ACC112 (cell line): Measurements from ENCODE around the gene MAN2B2.

Experiments used
- H2AFZ ChIP-seq: fragments of 200-600 bp; sonication (generic); one replicate; pipeline ENCODE4 v1.6.0; 2017; ENCODE audit warnings: antibody characterized with exemption, low read length; ENCODE audit not compliant: unreplicated experiment
- H3K27ac ChIP-seq: fragments of 200-600 bp; sonication (generic); 2 replicates; pipeline ENCODE4 v1.5.1; 2014; ENCODE audit warnings: low read depth, mild to moderate bottlenecking, antibody characterized with exemption, low read length, moderate library complexity
- H3K27me3 ChIP-seq: fragments of 200-600 bp; sonication (generic); 2 replicates; pipeline ENCODE4 v1.6.1; 2014; ENCODE audit warnings: mild to moderate bottlenecking, antibody characterized with exemption, low read length, moderate library complexity, mixed read lengths; ENCODE audit not compliant: insufficient read depth
- H3K36me3 ChIP-seq: fragments of 200-600 bp; sonication (generic); 2 replicates; pipeline ENCODE4 v1.6.1; 2016; ENCODE audit warnings: mild to moderate bottlenecking, antibody characterized with exemption, low read length, moderate library complexity, mixed read lengths; ENCODE audit not compliant: insufficient read depth
- H3K4me1 ChIP-seq: fragments of 200-600 bp; sonication (generic); one replicate; pipeline ENCODE4 v1.6.1; 2016; ENCODE audit warnings: low read length, mixed read lengths; ENCODE audit not compliant: insufficient read depth, unreplicated experiment, control insufficient read depth
- H3K4me3 ChIP-seq: fragments of 200-600 bp; sonication (generic); 2 replicates; pipeline ENCODE4 v1.5.1; 2014; ENCODE audit warnings: mild to moderate bottlenecking, low read depth, low read length
- H3K79me2 ChIP-seq: fragments of 200-600 bp; sonication (generic); one replicate; pipeline ENCODE4 v1.6.0; 2016; ENCODE audit warnings: low read length; ENCODE audit not compliant: control insufficient read depth, unreplicated experiment, insufficient read depth

The MAN2B2 gene

DNA sequence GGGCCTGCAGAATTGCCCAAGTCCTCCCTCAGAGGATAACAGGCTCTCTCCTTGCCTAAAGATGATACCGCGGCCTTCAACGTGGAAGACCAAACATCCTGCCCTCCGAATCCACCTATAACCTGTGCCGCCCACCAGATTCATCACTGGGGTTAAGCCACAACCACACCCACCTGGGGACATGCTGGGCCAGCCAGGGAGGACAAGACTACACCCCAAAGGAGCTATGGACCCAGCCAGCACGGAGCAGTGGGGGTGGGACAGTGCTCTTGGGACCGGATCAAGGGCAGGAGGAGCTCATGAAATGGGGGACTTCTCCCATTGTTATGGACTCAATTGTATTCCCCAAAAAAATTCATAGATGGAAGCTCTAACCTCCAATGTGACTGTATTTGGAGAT, 6.8 kb upstream of the MAN2B2 start:
- no peak overlapping the region for H3K4me3 ChIP-seq
- no peak overlapping the region for H3K27ac ChIP-seq
- peaks cover 12% of the 10 kb centered on the region for H3K4me1 ChIP-seq
- no peaks in the 10 kb centered on the region for H3K36me3 ChIP-seq
- peaks cover 23% of the 10 kb centered on the region for H3K27me3 ChIP-seq
- peak overlapping the region; percentile 1 for H2AFZ ChIP-seq
- H3K79me2 ChIP-seq = no peaks in the 10 kb centered on the region

- Histone ChIP-seq H3K79me2 (no peaks in the 10 kb centered on the region), H3K27ac (no peak overlapping the region), H3K36me3 (no peaks in the 10 kb centered on the region), H3K4me3 (no peak overlapping the region), H3K27me3 (peaks cover 28% of the 10 kb centered on the region), H3K4me1 (peaks cover 12% of the 10 kb centered on the region), H2AFZ (peak overlapping the region; percentile 1)
Measured at GRCh38 chr4:6568689-6569332, 6.2 kb upstream of the MAN2B2 start.

DNA sequence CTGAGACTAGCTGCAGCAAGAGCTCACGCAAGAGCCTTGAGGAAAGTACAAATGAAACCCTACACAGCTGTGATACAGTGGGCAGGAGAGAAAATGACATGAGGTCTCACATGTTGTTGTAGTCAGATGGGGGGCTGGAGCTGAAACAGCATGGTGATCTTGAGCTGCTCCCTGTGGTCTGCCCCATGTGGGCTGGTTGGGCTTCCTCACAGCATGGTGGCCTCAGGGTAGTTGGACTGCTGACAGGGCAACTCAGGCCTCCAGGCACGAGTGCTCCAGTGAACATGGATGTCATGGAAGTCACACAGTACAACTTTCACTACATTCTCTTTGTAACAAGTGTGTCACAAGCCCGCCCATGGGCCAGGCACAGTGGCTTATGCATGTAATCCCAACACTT, 3.4 kb upstream of the MAN2B2 start:
- H3K27me3 ChIP-seq = peaks cover 7% of the 10 kb centered on the region; the same call in 1 of the 2 replicates
- H3K79me2 ChIP-seq = no peaks in the 10 kb centered on the region
- no peak overlapping the region for H2AFZ ChIP-seq
- H3K36me3 ChIP-seq = no peaks in the 10 kb centered on the region
- H3K4me1 ChIP-seq = peaks cover 12% of the 10 kb centered on the region
- no peak overlapping the region for H3K4me3 ChIP-seq
- H3K27ac ChIP-seq = no peak overlapping the region

DNA sequence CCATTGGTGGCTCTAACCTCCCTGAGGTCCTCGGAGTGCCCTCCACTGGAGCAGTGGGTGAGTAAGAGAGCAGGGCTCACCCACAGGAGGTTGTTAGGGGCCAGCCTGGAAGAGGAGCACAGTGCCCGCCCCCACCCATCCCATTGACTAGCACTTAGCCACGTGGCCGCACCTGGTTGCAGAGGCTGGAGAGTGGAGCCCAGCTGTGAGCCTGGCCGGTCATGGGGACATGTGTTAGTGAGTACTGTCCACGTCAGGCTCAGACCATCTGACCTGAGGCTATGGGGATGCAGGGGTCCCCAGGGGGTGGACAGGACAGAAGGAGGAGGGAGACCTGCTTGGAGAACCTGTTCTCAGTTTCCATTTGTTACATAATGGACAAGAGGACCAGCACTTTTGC, 1.4 kb upstream of the MAN2B2 start:
- peaks cover 7% of the 10 kb centered on the region; the same call in 1 of the 2 replicates for H3K27me3 ChIP-seq

DNA sequence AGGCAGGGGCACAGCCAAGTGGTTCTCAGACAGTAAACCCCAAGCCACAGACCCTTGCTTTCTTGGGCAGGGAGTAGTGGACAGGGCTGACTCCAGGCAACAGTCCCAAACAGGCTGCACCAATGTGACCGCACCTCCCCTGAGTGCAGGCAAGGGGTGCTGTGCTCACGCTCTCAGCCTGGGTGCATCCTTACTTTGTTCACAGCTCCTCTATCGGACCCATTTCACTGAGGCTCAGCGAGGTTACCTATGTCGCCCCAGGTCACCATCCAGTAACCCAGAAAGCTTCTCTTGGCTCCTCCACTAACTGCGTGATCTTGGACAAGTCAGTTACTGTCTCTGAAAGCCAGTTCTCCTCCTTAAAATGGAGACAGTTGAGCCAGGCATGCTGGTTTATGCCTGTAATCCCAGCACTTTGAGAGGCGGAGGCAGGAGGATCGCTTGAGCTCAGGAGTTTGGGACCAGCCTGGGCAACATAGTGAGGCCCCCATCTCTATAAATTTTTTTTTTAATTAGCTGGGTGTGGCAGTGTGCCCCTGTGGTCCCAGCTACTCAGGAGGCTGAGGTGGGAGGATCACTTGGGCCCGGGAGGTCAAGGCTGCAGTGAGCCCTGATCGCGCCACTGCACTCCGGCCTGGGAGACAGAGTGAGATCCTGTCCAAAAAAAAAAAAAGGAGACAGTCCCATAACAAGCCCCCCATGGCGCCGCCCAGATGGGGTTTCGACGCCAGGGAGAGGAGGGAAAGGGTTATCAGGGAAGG, 823 bp upstream of the MAN2B2 start:
- Histone ChIP-seq H3K27ac (no peak overlapping the region), H2AFZ (peak overlapping the region; percentile 87), H3K4me3 (peak overlapping the region; percentile 92), H3K27me3 (peaks cover 7% of the 10 kb centered on the region; the same call in 1 of the 2 replicates), H3K79me2 (no peaks in the 10 kb centered on the region), H3K36me3 (peaks cover 11% of the 10 kb centered on the region; the same call in 1 of the 2 replicates), H3K4me1 (peaks cover under 1% of the 10 kb centered on the region)

More for the DNA sequence above, 1.4 kb upstream of the MAN2B2 start:
- H2AFZ ChIP-seq = no peak overlapping the region
- H3K79me2 ChIP-seq = no peaks in the 10 kb centered on the region
- H3K27ac ChIP-seq = no peak overlapping the region
- H3K4me3 ChIP-seq = no peak overlapping the region
- peaks cover 9% of the 10 kb centered on the region; the same call in 1 of the 2 replicates for H3K36me3 ChIP-seq
- H3K4me1 ChIP-seq = peaks cover 6% of the 10 kb centered on the region

- Histone ChIP-seq H3K4me1 (no peaks in the 10 kb centered on the region), H3K27ac (no peak overlapping the region), H3K4me3 (peak overlapping the region; percentile 92), H3K79me2 (no peaks in the 10 kb centered on the region), H2AFZ (peak overlapping the region; percentile 84), H3K36me3 (peaks cover 18% of the 10 kb centered on the region), H3K27me3 (peaks cover 7% of the 10 kb centered on the region; the same call in 1 of the 2 replicates)
Measured at GRCh38 chr4:6575503-6576240, 683 bp downstream of the MAN2B2 start.

- no peak overlapping the region for H3K27ac ChIP-seq
- no peak overlapping the region; the same call in 1 of the 2 replicates for H3K4me3 ChIP-seq
- peaks cover 18% of the 10 kb centered on the region for H3K36me3 ChIP-seq
- H3K79me2 ChIP-seq = no peaks in the 10 kb centered on the region
- no peak overlapping the region for H2AFZ ChIP-seq
- H3K27me3 ChIP-seq = peaks cover 7% of the 10 kb centered on the region; the same call in 1 of the 2 replicates
- no peaks in the 10 kb centered on the region for H3K4me1 ChIP-seq
Measured at GRCh38 chr4:6576512-6576911, 1.5 kb downstream of the MAN2B2 start.

GRCh38 chr4:6576932-6577331, 1.9 kb downstream of the MAN2B2 start:
- Histone ChIP-seq H2AFZ (no peak overlapping the region), H3K36me3 (peaks cover 18% of the 10 kb centered on the region), H3K27ac (no peak overlapping the region)

GRCh38 chr4:6577409-6577808, 2.4 kb downstream of the MAN2B2 start:
- Histone ChIP-seq H3K4me3 (no peak overlapping the region), H3K79me2 (no peaks in the 10 kb centered on the region), H3K27me3 (peaks cover 7% of the 10 kb centered on the region; the same call in 1 of the 2 replicates), H3K27ac (no peak overlapping the region), H3K36me3 (peaks cover 18% of the 10 kb centered on the region), H2AFZ (no peak overlapping the region), H3K4me1 (no peaks in the 10 kb centered on the region)

More at GRCh38 chr4:6576932-6577331, 1.9 kb downstream of the MAN2B2 start:
- H3K27me3 ChIP-seq = peaks cover 7% of the 10 kb centered on the region; the same call in 1 of the 2 replicates
- no peaks in the 10 kb centered on the region for H3K79me2 ChIP-seq
- H3K4me3 ChIP-seq = no peak overlapping the region
- H3K4me1 ChIP-seq = no peaks in the 10 kb centered on the region

- H3K27me3 ChIP-seq = peaks cover 6% of the 10 kb centered on the region; the same call in 1 of the 2 replicates
- H3K79me2 ChIP-seq = no peaks in the 10 kb centered on the region
- no peaks in the 10 kb centered on the region for H3K4me1 ChIP-seq
- no peak overlapping the region for H3K4me3 ChIP-seq
- no peak overlapping the region for H3K27ac ChIP-seq
- peaks cover 18% of the 10 kb centered on the region for H3K36me3 ChIP-seq
- no peak overlapping the region for H2AFZ ChIP-seq
Measured at GRCh38 chr4:6578221-6578620, 3.2 kb downstream of the MAN2B2 start.
